C4-2B (cell line): ENCODE data around the gene CPA5.

Source experiments
- ZFX ChIP-seq: fragments of 450-650 bp; IDR thresholded peaks from 2 replicates; pipeline ENCODE4 v1.6.1; 2017
- TF ChIP-seq, protein P1 (sequence below): fragments of 450-650 bp; conservative IDR thresholded peaks from 2 replicates; pipeline ENCODE4 v1.5.1; 2017; ENCODE audit warnings: mild to moderate bottlenecking

DNA sequence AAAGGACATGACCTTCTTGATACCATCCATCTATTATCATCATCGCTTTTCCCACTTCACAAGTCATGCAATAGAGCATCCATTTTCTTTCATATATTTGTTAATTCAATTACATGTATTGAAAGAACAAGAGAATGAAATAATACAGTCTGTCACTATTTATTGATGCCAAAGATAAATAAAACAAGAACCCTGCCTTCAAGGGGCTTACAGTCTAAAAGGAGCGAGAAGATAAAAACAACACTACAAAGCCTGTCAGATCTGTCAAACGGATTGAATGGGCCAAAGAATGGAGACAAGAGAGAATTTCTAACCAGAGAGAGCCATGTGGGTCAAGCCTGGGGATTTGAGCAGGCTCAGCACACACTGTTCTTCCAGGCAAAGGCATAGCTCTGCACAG lies 15.9 kb downstream of the CPA5 start:
- TF ChIP-seq, protein P1, sequence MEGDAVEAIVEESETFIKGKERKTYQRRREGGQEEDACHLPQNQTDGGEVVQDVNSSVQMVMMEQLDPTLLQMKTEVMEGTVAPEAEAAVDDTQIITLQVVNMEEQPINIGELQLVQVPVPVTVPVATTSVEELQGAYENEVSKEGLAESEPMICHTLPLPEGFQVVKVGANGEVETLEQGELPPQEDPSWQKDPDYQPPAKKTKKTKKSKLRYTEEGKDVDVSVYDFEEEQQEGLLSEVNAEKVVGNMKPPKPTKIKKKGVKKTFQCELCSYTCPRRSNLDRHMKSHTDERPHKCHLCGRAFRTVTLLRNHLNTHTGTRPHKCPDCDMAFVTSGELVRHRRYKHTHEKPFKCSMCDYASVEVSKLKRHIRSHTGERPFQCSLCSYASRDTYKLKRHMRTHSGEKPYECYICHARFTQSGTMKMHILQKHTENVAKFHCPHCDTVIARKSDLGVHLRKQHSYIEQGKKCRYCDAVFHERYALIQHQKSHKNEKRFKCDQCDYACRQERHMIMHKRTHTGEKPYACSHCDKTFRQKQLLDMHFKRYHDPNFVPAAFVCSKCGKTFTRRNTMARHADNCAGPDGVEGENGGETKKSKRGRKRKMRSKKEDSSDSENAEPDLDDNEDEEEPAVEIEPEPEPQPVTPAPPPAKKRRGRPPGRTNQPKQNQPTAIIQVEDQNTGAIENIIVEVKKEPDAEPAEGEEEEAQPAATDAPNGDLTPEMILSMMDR: no peak
- TF ChIP-seq ZFX: no peak
